Body of pancreas (tissue), 4 donors: ENCODE measurements around the gene IQCN. TPM values are rescaled to one million over a fixed set of nuclear protein-coding genes. Genes with fewer than 3 reads are reported as not detected.

Experiments
- ATAC-seq: fragments of 150-250 bp; one replicate; pipeline ENCODE4 v1.9.1; 2016
- DNase-seq, 4 donors: peaks; one replicate each; pipeline ENCODE4 v3.0.0-alpha.2; 2019
- H3K27ac ChIP-seq, 4 donors: fragments of 200-600 bp; sonication (generic); 1 replicate in 3 of 4; 2 replicates in 1 of 4; pipeline versions ENCODE4 v1.5.1 to v1.6.1; 2016 to 2019; ENCODE audit warnings: mild to moderate bottlenecking in 1 of 4, mixed read lengths in 1 of 4, moderate library complexity in 1 of 4
- H3K27me3 ChIP-seq, 2 donors: fragments of 200-600 bp; sonication (generic); one replicate each; pipeline ENCODE4 v1.6.0; 2016; ENCODE audit warnings: mild to moderate bottlenecking in 1 of 2
- H3K36me3 ChIP-seq, 2 donors: fragments of 200-600 bp; sonication (generic); replicated peaks in 1 of 2; 2 replicates each; pipeline ENCODE4 v1.5.1; 2016; ENCODE audit warnings: low read depth in 2 of 2; ENCODE audit not compliant: insufficient read depth in 1 of 2
- H3K4me1 ChIP-seq: fragments of 200-600 bp; sonication (generic); one replicate; pipeline ENCODE4 v1.6.0; 2016
- H3K4me3 ChIP-seq, 2 donors: fragments of 200-600 bp; sonication (generic); 1 replicate in 1 of 2; 2 replicates in 1 of 2; pipeline ENCODE4 v1.5.1; 2016 to 2019
- H3K9me3 ChIP-seq, 3 donors: fragments of 200-600 bp; sonication (generic); 1 replicate in 2 of 3; 2 replicates in 1 of 3; pipeline ENCODE4 v1.5.1; 2016
- POLR2A ChIP-seq, 3 donors: fragments of 450-650 bp; IDR thresholded peaks; one replicate each; pipeline ENCODE4 v1.6.1; 2016; ENCODE audit warnings: antibody characterized with exemption in 3 of 3, mild to moderate bottlenecking in 2 of 3
- WGBS, 2 donors: methylation state at CpG; one replicate each; pipeline ENCODE4 v1.1.5; 2017; 5-methylcytosine and 5-hydroxymethylcytosine counted together
- intact Hi-C: fragments of 100-400 bp; cut with DNase I; formaldehyde crosslinking; loops from one replicate; pipeline ENCODE4 v1.15.1; 2023
- total RNA-seq, 2 donors: library from RNA; depleted of rRNA; stranded (reverse); fragments of >200 nt; gene quantifications; one replicate each; pipeline ENCODE4 v1.1.0, GENCODE V29; 2016
- TF ChIP-seq, protein P1 (sequence below), 7 experiments: fragments of 450-650 bp in 4 of 7; fragments of 200-600 bp in 3 of 7; sonication (generic) in 3 of 7; IDR thresholded peaks; one replicate each; pipeline ENCODE4 v1.5.1; 2016 to 2019; ENCODE audit warnings: antibody characterized with exemption in 7 of 7

The IQCN gene
- total RNA-seq, 2 donors from 2014 or later = 5.6 to 7.0 TPM

DNA sequence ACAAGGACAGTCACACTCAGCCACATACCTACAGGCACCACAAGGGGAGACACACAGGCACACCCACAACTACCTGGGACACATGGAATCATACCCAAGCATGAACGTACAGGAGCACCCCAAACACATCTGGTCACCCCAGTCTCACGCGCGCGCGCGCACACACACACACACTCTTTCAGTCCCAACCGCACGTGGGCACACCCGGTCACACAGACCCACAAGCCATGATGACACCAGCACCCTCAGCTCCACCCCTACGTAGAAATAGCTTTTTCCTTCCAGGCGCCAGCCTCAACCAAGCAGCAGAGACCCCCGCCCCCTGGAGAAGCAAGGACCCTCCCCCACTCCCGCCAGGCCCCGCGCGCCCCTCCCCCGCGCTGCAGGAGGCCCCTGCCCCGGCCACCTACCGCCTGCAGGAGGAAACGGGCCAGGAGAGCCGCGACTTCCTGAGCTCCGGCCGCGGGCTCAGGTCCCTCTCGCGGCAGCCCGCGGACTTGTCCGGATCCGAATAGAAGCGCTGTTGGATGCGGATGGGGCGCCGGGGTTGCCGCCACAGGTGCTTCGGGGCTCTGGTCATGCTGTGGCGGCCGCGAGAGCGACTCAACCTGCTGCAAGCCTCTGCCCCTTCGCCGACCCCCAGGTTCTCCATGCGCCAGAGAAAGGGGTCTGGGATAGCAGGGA lies 41.6 kb downstream of the IQCN start:
- peaks cover 0 to 9% of the 10 kb centered on the region in 2 donors for H3K27me3 ChIP-seq
- H3K4me1 ChIP-seq = no peaks in the 10 kb centered on the region
- peak in 1 of 4 donors; percentile 24 for DNase-seq
- no peak overlapping the region for H3K27ac ChIP-seq
- intact Hi-C loops = no loop called here
- no peak for TF ChIP-seq POLR2A (IDR thresholded peaks at IDR 0.05)
- TF ChIP-seq, protein P1, sequence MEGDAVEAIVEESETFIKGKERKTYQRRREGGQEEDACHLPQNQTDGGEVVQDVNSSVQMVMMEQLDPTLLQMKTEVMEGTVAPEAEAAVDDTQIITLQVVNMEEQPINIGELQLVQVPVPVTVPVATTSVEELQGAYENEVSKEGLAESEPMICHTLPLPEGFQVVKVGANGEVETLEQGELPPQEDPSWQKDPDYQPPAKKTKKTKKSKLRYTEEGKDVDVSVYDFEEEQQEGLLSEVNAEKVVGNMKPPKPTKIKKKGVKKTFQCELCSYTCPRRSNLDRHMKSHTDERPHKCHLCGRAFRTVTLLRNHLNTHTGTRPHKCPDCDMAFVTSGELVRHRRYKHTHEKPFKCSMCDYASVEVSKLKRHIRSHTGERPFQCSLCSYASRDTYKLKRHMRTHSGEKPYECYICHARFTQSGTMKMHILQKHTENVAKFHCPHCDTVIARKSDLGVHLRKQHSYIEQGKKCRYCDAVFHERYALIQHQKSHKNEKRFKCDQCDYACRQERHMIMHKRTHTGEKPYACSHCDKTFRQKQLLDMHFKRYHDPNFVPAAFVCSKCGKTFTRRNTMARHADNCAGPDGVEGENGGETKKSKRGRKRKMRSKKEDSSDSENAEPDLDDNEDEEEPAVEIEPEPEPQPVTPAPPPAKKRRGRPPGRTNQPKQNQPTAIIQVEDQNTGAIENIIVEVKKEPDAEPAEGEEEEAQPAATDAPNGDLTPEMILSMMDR (IDR thresholded peaks at IDR 0.05) = no peak
- no peaks in the 10 kb centered on the region for H3K36me3 ChIP-seq
- ATAC-seq = peak; percentile 22
- WGBS, 2 donors = 0 to 5% methylated on average over 1 to 36 of the region's 46 CpGs
- peaks cover 0 to 9% (median 0%) of the 10 kb centered on the region in 3 donors for H3K9me3 ChIP-seq
- H3K4me3 ChIP-seq = no peak overlapping the region

DNA sequence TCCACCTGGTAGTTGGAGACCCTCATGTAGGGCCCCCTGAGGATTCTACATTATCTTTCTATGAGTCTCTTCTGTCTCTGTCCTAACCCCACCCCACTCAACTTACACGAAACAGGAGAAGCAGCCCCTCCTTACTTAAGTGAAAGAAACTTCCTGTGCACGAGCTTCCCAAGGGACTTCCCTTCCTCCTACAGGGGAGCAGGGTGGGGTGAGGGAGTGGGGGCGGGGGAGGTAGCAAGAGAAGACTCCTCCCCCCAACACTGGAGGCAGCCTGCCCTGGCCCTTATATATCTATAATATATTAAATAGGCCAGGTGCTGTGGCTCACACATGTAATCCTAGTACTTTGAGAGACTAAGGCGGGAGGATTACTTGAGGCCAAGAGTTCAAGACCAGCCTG lies 42.5 kb downstream of the IQCN start:
- Histone ChIP-seq H3K27me3 (peaks cover 0 to 9% of the 10 kb centered on the region in 2 donors), H3K4me3 (no peak overlapping the region), H3K9me3 (peaks cover 0 to 9% (median 0%) of the 10 kb centered on the region in 3 donors), H3K27ac (no peak overlapping the region), H3K4me1 (no peaks in the 10 kb centered on the region), H3K36me3 (no peaks in the 10 kb centered on the region)
- ATAC-seq (no peak), DNase-seq (no peak)
- intact Hi-C loops = no loop called here
- TF ChIP-seq, protein P1 (IDR thresholded peaks at IDR 0.05) = no peak
- TF ChIP-seq POLR2A (IDR thresholded peaks at IDR 0.05) = no peak
- 33 to 35% methylated on average over 4 of the region's 4 CpGs for WGBS, 2 donors

DNA sequence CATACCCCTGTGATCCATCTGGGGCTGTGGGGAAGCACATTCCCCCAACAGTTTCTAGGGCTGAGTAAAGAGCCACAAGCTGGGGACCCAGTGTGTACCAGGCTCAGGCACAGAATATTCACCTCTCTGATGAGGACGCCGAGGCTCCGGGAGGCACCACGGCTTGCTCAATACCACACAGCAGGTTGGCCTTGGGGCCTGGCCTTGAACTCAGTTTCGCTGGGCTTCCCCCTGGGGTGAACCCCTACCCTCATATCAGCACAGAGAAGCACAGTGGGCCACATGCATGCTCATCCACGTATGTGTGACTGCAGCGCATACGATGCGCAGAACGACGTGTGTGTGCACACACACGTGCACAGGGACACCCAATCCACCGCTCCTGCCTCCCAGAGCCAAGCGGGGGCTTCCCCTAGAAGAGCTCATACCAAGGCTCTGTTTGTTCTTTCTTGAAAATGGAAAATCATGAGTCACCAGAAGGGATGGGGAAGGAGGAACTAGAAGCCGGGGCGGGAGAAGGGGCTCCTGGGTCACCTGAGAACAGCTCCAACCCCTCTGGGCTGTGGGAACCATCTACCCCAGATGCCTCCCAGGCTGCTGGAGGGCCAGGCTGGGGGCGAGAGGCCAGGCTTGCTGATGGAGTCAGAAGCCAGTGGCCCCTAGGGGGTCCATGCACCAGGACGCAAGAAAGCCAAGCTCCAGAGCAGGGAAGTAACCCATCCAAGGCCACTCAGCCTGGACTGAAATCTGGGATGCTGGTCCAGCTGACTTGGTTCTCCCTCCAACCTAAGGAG lies 43.1 kb downstream of the IQCN start:
- Histone ChIP-seq H3K9me3 (peaks cover 0 to 9% (median 0%) of the 10 kb centered on the region in 3 donors), H3K4me3 (no peak overlapping the region), H3K4me1 (peaks cover 2% of the 10 kb centered on the region), H3K27me3 (peaks cover 0 to 9% of the 10 kb centered on the region in 2 donors), H3K27ac (no peak overlapping the region), H3K36me3 (no peaks in the 10 kb centered on the region)
- intact Hi-C loops = no loop called here
- 64 to 70% methylated on average over 12 to 18 of the region's 18 CpGs for WGBS, 2 donors
- TF ChIP-seq, protein P1 (IDR thresholded peaks at IDR 0.05) = no peak
- TF ChIP-seq POLR2A (IDR thresholded peaks at IDR 0.05) = no peak
- ATAC-seq (no peak), DNase-seq (no peak)

DNA sequence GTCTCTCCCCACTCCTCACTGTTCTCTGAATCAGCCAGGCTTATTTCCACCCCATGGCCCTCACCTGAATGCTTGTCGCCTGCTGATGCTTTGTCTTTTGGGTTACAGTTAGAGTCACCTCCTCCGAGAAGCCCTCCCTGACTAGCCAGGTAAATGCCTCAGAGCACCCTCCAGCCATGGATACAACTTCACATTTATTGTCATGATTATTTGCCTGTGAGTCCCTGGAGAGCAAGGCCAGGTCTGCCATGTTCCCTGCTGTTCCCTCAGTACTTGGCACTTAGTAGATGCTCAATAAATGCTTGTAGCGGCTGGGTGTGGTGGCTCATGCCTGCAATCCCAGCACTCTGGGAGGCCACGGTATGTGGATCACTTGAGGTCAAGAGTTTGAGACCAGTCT lies 44.3 kb downstream of the IQCN start:
- intact Hi-C loops = no loop called here
- WGBS, 2 donors = 57 to 59% methylated on average over 2 to 4 of the region's 4 CpGs
- Histone ChIP-seq H3K9me3 (peaks cover 0 to 9% (median 0%) of the 10 kb centered on the region in 3 donors), H3K27ac (no peak overlapping the region), H3K4me1 (peaks cover 15% of the 10 kb centered on the region), H3K36me3 (no peaks in the 10 kb centered on the region), H3K27me3 (peaks cover 0 to 20% of the 10 kb centered on the region in 2 donors), H3K4me3 (no peak overlapping the region)
- no peak for ATAC-seq
- TF ChIP-seq POLR2A (IDR thresholded peaks at IDR 0.05) = no peak
- TF ChIP-seq, protein P1 (IDR thresholded peaks at IDR 0.05) = no peak
- DNase-seq = no peak
